HG03439 (cell line): ENCODE data around the gene ZNF256.

Experiments used
- ATAC-seq: cut with Tn5 transposase; IDR thresholded peaks from one replicate; pipeline ENCODE4 v1.9.1; 2021; ENCODE audit warnings: mild to moderate bottlenecking, moderate library complexity; ENCODE audit not compliant: unreplicated experiment

Gene ZNF256

GRCh38 chr19:57947419-57948134 is at the start of gene ZNF256:
Gene ZNF256, minus strand, starts transcription at chr19:57947706. Its CDS starts 232 bp downstream, at chr19:57947474.
- no peak for ATAC-seq

DNA sequence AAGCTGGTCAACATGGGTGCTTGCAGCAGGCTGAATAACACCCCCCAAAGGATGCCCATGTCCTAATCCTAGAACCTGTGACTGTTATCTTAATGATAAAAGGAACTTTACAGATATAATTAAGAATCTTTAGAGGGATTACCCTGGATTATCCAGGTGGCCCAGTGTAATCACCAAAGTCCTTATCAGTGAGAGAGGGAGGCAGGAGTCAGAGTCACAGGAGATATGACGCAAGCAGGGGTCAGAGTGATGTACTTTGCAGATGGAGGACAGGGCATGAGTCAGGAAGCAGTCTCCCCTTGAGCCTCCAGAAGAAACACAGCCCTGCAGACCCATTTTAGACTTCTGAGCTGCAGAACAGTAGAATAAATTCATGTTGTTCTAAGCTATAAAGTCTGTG is 45.3 kb upstream of the ZNF256 start:
- ATAC-seq = no peak

GRCh38 chr19:57978586-57979289 is 31.2 kb upstream of the ZNF256 start:
- no peak for ATAC-seq

DNA sequence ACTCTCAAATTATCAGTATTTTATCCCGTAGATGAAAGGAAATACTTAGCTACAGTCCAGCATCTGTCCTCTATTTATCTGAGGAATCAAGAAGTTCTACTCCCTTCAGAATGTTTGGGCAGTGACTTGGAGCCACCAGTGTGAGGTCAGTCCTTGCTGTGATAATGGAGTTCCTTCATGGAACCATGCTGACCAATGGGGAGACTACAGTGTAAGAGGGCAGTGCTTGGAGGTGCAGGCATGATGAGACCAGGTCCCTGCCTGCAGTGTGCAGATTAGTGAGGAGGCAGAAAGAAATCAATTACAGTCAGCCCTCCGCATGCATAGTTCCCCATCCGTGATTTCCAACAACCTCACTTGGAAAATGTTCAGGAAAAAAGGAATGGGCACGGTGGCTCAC is 26.9 kb upstream of the ZNF256 start, which contains the start of gene C19orf18:
C19orf18 (minus strand) TSS at position 101 of the 400 bp plus-strand sequence. CDS start 102 bp downstream, outside the sequence.
- ATAC-seq = no peak

DNA sequence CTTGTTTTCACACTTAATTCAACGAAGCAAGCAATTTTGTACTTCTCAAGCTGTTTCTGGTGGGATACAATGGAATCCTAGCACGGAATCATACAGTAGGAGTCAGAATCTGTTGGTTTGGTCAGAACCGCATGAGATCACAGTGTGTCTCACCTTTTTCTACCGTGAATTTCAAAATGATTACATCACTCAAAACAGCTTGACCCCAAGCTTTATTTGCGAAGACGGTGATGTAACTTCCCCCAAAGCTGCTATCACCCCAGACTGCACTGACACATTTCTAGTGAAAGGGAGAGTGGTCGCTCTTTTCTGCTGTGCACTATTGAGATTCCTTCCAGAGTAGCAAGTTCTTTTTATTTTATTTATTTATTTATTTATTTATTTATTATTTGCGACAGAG is 17.3 kb upstream of the ZNF256 start:
- ATAC-seq = no peak

- no peak for ATAC-seq
These were observed 14.3 kb upstream of the ZNF256 start for GRCh38 chr19:57961785-57962184.

DNA sequence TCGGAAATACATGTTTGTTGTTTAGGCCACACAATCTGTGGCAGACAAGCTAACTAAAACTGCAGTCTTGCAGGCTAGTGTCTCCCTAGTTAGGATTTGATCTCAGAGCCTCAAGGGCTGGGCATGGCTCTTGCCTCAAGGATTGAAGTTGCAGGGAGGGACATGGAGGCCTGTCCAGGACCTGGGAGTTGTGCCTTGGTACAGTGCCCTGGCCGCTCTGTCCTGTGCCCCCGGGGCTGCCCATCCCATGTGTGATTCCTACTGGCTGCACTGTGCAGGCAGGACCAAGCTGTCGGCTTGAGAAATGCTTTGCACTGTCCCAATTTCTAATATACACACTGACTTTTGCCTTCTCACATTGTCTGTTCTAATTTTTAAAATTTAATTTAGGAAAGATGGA is 7.5 kb upstream of the ZNF256 start:
- ATAC-seq = no peak

DNA sequence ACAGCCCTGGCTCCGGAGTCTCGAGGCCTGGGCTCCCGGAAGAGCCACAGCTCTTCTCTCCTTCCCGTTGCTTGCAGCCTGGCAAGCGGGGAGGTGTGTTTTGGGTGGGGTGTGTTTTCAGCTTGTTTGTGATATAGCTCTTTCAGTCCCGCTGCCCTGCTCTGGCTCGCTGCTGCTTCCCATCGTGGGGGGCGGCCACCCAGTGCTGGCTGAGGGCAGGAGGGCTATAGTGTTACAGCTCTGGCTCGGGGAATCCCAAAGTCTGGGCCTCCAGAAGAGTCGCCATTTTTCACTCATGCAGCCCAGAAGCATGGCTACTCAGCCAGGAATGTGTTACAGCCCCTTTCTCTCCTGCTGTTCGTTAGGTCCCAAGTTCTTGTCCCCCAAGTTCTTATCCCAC is 2.2 kb upstream of the ZNF256 start:
- no peak for ATAC-seq

DNA sequence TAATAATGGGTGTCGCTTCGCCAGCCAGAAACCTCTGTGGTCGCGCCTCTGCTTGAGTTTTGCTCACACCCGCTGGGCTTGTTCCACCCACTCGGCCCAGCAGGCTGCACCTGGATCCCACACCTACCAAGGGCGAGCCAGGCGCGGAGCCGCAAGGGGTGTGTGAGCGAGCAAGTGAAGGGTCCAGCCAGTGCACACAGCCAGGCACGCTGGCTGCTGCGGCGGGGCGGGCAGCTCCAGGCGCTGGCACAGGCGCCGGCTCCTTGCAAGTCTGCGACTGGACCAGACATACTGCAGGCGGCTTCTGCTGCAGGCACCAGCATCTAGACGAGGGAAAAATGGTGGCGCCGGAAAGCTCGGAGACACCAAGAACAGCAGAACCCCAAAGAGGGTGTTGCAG is 1.8 kb upstream of the ZNF256 start:
- no peak for ATAC-seq

DNA sequence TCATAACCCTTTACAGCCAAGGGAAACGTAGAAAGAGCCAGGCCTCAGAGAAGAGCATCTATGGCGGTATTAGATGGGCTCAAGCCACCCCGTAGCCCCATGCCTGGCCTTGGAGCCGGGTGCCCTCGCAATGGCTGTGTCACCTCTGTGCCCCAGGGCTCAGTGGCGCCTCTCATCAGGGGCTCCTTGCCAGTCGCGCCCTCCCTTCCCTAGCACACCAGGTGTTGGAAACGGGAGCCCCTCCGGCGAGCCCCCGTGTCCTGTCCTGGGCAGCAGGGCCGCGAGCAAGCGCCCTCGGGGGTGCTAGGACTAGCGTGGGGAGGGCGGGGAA is 453 bp downstream of the ZNF256 start:
- no peak for ATAC-seq

DNA sequence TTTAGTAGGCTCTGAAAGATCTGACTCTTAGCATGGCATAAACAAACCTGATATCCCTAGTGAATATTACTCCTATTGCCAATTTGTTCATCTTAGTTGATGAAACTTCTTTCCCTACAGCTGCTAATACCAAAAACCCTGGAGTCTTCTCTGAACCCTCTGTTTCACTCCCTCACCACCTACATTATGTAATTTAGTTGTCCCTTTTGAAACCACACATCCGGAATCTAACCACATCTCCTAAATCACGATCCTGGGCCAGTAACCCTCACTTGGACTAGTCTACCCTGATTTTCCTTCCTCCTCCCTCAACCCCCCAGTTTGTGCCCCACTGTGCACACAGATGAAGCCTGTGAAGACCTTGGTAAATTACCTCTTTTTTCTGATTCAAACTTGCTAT is 1.2 kb downstream of the ZNF256 start:
- ATAC-seq = no peak

DNA sequence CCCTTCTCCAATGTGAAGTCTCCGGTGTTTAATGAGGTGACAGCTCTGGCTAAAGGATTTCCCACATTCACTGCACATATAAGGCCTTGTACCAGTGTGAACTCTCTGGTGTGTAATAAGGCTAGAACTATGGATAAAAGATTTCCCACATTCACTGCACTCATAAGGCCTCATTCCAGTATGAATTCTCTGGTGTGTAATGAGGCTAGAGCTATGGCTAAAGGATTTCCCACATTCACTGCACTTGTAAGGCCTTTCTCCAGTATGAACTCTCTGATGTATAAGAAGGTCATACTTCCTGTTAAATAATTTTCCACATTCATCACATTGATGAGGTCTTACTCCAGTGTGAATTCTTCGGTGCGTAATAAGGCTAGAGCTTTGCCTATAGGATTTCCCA is 5.9 kb downstream of the ZNF256 start:
- no peak for ATAC-seq

DNA sequence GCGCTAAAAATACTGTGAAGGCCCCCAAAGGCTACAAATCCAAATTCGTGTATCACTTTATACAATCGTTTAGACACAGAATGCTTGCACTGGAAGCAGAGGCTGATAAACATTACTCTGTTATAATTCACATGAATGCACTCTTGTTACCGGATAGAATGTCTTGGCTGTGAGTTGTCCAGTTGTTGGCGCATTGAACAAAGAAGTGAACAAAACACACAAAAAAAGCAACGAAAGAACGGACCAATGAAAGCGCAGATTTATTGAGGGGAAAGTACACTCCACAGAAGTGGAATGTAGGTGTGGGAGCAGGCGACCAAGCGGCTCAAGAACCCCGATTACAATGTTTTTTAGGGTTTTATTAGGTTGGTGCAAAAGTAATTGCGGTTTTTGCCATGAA is 11.8 kb downstream of the ZNF256 start:
- no peak for ATAC-seq

DNA sequence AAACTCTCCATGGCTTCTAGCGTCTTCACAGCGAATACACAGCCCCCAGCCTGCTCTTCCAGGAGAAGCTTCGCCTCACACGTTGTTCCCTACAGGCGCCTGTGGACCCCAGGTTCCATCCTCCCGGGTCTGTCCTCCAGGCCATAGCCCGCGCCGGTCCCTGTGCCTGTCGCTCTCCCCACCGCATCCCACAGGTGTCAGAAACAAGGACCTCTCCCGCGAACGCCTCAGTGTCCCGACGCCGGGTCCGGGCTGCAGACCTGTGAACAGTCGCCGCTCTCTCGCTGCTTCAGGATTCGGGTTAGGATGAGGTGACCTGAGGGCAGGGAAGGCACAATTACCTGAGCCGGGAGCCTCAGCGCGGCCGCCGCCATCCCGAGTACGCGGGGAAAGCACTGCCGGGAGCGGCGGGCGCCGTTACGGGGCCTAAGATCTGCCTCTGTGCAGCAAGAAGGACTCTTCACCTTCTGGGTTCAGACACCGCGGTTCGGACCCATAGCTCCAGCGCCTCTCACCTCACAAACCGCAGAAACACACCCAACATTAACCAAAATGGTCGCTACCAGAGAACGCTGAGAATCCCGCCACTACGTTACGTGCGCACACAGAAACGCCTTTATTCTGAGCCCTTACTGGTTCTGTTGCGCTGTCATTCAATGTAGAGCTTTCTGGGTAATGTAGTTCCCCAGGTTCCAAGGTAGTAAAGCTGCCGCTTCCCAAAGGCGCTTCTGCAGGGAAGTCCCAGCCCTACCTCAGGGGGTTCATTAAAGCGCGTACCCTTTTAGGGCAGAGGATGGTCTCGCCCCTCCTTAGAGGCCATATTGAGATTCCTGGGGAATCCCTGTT is 12.5 kb downstream of the ZNF256 start, which contains the start of gene ZNF418:
ZNF418 (minus strand) TSS at position 583 of the 846 bp plus-strand sequence. CDS start 1,580 bp downstream, outside the sequence.
- ATAC-seq = no peak

DNA sequence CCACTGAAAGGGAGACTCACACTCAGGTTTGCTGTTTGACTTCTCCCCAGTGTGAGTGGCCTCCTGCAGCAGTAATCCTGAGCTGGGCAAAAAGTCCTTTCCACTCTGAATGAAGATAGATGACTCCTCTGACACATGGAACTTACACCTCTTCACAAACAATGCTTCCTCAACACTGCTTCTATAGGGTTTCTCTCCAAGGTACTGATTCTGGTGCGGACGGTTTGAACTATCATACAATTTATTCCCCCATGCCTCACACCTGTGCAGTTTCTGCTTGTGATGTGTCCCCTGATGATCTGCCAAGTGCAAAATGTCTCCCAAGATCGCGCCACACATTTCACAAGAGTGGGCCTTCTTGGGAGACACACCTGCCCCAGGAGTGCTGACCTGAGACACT is 19.9 kb downstream of the ZNF256 start:
- no peak for ATAC-seq

DNA sequence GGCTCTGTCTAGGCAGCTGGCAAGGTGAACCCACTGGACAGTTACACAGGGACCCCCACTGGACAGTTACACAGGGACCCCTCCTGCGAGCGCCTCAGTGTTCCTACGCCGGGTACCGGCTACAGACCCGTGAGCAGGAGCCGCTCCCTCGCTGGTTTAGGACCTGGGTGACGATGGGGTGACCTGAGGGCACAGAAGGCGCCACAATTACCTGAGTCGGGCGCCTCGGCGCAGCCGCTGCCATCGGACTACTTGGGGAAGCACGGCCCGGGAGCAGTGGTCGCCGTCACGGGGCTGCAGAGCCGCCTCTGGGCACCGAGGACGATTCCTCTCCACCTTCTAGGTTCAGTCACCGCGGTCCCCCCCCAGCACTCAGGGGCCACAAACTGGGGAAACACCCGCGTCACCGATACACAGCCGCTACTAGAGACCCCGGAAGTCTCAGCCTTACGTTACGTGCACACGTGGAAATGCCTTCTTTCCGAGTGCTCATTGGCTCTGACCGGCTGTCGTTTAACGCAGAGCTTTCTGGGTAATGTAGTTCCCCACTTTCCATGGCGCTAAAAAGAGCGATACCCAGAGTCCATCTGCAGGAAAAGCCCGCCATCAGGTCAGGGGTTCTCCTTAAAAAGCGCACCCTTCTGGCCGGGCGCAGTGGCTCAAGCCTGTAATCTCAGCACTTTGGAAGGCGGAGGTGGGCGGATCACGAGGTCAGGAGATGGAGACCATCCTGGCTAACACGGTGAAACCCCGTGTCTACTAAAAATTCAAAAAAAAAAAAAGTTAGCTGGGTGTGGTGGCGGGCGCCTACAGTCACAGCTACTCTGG is 31.1 kb downstream of the ZNF256 start, which contains the start of gene ZNF417:
ZNF417 (minus strand) TSS at position 425 of the 828 bp plus-strand sequence; CDS start at position 244, 181 bp downstream.
- ATAC-seq = peak; percentile 98

DNA sequence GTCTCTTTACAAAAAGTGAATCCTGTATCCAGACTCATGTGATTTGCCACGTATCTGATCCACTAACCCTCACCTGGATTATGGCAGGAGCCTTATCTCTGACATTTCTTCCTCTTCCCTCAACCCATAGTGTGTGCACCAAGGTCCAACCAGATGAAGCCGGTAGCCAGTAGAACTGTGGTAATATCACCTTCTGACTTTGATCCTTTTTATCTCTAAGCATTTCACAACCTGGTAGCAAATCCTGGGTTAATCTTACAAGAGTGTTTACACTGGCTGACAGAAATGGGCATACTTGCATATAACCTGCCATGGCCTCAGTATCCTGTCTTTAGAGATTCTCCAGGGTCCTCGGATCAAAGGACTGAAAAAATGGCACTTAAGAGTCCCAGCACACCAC is 33.0 kb downstream of the ZNF256 start:
- no peak for ATAC-seq

DNA sequence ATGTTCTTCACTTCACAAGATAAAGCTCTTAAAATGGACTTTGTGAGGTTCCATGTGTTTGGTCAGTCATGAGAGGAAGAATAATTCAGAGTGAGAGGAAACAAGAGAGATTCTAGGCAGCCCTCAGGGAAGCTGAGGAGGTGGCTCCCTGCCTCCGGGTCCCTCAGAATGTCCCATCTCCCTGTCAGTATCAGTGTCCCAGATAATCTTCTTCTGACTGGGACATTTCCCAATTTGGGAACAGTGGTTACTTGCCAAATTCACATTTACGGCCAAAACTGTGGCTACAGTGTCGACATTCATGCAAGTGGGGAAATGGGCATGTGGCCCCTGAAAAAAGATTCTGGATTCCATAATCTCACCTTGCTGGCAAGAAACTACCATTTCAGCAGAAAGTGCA is 40.1 kb downstream of the ZNF256 start:
- no peak for ATAC-seq

- no peak for ATAC-seq
These were observed 42.2 kb downstream of the ZNF256 start for GRCh38 chr19:57905258-57905657.

GRCh38 chr19:57903618-57904184 is 43.8 kb downstream of the ZNF256 start:
- no peak for ATAC-seq
